COR-L47 (cell line): ENCODE data around the gene ANKRD26.
A peak's percentile ranks its signal among the peaks of the same experiment; 100 is the strongest.
"Not testable (repeated sequence)": the region's sequence is repeated elsewhere in the genome, so short reads cannot be mapped to it uniquely, and the experiment has no call there.

ENCODE experiments used
- DNase-seq: peaks from one replicate; lab custom pipeline; 2025; lab: John Stamatoyannopoulos, UW

ANKRD26 gene

GRCh38 chr10:27099916-27100812 lies at the start of gene ANKRD26:
ANKRD26 (minus strand) TSS chr10:27100494; CDS start chr10:27100326, 168 bp downstream.
- DNase-seq, result peak; percentile 90

DNA sequence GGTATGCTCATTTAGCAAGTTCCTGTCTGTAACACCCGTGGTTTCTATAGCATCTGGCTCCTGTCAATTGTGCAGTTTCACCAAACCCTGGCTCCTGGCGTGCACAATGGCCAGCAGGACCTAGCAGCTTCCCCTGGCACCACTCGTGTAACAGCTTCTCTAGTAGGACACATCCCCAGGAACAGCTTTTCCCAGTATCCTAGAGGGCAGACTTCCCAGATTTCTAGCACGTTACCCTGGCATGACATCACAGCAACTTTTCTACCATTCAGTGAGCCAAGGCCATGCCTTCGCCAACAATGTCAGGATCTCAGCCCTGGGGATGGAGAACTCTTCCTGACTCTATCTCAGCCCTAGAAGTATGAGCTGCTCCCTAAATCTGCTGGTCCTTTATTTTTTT lies 47.4 kb upstream of the ANKRD26 start:
- DNase-seq, result no peak

- DNase-seq, result no peak
These were observed 45.6 kb upstream of the ANKRD26 start for GRCh38 chr10:27145937-27146336.

DNA sequence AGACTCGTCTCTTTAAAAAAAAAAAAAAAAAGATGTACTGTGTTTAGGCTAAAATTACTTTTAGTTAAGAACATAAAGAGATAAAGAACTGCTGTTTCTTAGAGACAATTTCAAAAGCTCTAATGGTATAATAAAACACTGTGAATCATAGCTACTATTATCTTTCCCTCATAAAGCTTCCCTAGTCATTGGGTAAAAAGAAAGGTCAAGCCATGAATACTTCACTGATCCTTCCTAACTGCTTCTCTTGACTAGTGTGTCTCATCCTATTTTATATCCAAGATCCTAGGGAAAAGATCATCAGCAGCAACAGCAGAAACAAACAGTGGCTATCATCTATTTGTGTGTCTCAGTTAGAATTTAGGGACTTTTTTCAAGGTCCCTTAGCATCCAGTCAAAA lies 43.4 kb upstream of the ANKRD26 start:
- DNase-seq, result no peak

DNA sequence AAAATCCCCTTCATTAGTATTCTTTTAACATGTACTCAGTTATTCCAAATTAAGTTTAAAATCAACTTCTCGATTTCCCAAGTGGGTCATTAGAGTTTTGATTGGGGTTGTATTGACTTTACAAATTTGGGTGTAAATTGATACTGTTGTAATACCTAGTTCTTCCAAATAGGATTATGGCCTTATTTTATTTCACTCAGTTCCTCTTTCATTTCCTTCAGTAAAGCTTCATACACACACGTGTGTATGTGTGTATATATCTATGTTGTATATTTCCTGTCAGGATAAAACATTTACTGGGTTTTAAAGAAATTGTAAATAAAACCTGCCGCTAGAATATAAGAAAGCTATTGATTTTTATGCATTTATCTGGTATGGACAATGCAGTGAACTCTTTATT lies 38.0 kb upstream of the ANKRD26 start:
- DNase-seq, result no peak

- no peak for DNase-seq
These were observed 34.1 kb upstream of the ANKRD26 start for GRCh38 chr10:27134371-27134770.

GRCh38 chr10:27108165-27108564 lies 7.9 kb upstream of the ANKRD26 start:
- DNase-seq, result no peak

DNA sequence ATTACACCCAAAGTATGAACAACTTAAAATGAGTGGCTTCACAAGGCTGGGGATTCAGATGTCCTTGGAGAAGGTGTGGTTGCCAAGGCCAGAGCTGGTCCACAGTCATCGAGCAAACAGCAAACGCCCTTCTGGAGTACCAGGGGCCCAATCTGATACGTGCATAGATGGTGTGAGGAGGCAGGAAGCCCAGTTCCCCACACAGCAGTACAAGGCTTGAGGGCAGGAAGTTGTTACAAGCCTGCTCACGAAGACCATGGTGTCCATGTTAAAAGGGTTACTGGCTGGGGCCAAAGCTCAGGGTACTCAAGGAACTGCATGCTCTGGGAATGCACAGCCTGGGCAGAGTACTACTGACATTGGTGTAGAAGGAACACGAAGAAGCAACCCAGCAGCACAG lies 4.6 kb upstream of the ANKRD26 start:
- DNase-seq, result no peak

- DNase-seq, result no peak
These were observed 586 bp upstream of the ANKRD26 start for GRCh38 chr10:27100813-27101347.

DNA sequence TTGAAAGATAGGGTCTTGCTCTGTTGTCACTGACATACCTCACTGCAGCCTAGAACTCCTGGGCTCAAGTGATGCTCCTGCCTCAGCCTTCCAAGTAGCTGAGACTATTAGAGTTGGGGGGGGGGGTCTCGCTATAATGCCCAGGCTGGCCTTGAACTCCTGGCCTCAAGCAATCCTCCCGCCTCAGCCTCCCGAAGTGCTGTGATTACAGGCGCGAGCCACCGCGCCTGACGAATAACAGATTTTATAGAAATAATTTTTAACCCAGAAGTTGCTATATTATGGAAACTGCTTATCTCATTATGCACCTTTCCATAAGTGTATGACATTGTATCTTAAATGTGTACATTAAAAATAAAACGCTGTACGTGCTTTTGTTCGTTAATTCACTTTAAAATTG lies 846 bp downstream of the ANKRD26 start:
- DNase-seq, result no peak

DNA sequence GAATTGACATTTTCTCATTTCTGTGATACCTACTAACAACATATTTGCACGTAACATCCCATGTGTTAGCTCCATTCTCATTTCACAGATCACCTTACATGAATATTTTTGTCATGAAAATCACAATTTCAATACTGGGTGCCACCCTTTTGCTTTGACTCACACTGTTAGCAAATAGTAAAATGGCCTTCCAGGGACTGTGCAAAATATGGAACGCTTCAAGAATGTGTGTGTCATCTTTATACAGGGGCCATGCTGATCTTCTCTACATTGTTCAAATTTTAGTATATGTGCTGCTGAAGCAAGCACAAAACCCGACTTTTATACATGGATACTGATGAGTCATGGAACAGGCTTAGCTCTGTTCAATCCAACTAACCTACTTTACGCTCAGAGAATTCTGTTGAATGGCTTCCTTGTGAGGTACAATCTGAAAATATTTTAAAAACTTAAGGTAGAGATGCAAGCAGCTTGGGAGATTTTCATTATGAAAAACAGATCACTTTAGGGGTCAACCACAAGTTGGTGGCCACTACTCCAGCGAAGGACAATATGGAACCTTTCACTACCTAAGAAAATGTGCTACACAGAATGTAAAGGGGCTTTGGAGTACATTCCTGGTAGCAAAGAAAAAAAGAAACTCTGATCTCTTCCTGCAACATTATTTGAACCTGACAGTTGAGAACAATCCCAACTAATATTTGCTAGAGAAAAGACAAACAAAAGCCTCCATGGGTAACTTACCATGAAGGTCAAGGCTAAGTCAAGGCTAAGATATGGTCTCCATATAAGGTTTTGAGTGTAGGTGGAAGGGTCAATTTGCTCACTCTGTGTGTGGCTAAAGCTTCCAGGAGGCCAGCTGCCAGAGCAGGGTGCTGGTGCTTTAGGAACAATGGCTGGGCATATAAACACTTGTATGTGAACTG lies 11.9 kb downstream of the ANKRD26 start:
- no peak for DNase-seq

GRCh38 chr10:27072436-27073114 lies 27.7 kb downstream of the ANKRD26 start:
- no peak for DNase-seq

DNA sequence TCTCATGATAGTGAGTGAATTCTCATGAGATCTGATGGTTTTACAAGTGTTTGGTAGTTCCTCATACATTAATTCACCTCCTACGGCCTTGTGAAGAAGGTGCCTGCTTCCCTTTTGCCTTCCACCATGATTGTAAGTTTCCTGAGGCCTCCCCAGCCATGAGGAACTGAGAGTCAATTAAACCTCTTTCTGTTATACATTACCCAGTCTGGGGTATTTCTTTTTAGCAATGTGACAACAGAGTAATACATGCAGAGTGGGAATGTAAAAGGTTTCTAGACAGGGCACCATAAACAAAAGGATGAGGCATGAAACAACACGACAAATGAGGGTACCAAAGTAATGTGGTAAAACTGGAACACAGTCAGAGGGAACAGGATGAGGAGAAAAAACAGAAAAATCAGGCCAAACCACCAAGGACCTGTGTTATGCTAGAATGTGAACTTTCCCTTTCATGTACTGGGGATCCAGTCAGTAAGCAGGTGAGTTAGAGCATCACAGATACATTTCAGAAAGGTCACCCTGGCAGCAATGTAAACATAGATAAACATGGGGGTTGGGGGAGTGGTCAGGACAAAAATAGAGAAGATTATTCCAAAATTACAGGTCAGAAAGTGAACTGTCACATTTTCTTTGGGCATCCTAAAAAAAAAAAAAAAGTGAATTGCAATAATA lies 31.9 kb downstream of the ANKRD26 start:
- no peak for DNase-seq

DNA sequence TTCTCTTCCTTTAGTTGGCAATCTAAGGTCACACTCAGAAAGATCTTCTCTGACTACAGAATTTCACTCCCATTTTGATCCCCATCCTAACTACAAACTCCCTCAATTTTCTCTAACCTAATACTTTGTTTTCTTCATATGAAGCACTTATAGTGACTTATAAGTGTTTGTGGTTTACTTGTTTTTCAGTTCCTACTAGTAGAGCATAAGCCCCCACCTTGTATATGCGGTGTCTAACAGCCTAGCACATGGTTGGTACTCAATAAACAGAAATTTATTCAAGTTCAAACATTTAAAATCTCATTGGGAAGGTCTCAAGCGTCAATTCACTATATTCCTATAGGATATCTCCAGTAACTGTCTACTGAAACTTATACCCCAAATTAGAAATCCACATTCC lies 35.2 kb downstream of the ANKRD26 start:
- DNase-seq, result no peak

DNA sequence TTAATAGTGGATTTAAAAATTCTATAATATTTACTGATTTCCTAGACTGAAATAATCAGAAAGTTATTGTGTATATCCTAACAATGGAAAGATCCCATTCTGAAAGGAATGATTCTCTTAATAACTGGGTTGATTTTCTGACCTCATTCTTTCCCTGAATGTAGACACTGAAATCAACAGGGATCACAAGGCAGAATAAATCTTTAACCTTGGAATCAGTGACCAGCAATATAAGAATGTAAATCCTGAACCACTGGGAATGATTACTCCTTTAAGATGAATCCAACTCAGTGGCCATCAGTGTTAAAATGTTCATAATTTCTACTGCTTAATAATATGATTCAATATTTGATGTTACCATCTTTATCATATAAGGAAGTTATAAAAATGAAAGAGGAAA lies 47.6 kb downstream of the ANKRD26 start:
- DNase-seq, result no peak

DNA sequence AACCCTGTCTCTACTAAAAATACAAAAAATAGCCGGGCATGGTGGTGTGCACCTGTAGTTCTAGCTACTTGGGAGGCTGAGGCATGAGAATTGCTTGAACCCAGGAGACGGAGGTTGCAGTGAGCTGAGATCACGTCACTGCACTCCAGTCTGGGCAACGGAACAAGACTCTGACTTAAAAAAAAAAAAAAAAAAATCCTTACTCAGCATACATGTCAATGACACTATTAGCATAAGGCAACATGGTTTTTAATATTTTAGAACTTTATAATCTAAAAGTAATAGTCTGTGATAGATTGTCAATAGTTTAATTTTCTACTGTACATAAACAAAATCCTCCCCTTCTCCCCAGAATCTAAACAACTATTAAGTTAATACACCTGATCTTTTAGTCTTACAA lies 55.0 kb downstream of the ANKRD26 start:
- not testable (repeated sequence) for DNase-seq

DNA sequence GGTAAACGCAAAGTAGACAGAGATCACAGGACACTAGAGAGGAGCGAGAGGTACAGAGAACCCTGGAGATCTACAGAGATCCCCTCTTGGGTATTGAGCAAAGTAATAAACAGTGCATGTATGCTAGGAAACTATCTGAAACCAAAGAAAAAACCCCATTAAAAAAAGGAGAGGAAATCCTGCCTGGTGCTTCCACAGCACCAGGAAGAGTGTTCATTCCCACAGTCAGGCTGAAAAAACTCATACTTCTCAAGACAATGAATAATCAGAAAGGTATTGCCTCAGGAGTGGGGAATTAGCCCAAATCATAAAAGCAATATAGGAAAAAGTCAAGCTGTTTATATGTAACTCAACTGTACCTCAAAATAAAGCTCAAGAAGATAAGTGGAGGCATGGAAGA lies 59.1 kb downstream of the ANKRD26 start:
- DNase-seq, result no peak

DNA sequence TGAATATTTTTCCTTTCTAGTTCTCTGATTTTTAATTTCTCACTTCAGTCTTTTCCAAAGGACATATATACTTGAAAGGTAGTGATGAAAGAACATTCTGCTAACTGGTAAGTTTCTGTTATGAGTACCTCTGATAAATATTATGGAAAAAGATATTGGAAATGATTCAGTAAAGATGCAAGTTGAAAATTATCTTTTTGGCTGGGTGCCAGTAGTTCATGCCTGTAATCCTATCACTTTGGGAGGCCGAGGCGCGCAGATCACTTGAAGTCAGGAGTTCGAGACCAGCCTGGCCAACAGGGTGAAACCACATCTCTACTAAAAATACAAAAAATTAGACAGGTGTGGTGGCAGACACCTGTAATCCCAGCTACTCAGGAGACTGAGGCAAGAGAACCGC lies 62.1 kb downstream of the ANKRD26 start:
- no peak for DNase-seq

DNA sequence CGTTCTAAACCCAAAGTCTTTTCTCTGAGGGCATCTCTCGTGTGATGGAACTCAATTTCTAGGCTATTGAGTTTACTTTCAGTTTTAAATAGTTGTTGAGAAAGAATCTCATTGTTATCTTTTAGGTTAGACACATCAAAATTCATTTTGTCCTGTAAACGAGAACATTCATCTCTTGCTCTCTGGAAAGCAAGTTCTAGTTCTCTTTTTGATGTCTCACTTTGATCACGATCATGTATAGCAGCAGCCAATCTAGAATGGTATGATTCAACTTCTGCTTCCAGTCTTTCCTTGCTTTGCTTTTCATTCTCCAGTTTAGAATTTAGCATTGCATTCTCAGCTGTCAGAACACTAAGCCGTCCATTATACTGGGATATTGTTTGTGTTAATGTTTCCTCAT lies 65.1 kb downstream of the ANKRD26 start:
- DNase-seq, result no peak

GRCh38 chr10:27030060-27030459 lies 70.2 kb downstream of the ANKRD26 start:
- no peak for DNase-seq

GRCh38 chr10:27022048-27022447 lies 78.2 kb downstream of the ANKRD26 start:
- DNase-seq, result no peak
